ENCODE measurements around the gene UBTD1.

The UBTD1 gene

GRCh38 chr10:97577701-97578100, 79.0 kb downstream of the UBTD1 start:
- H3K9me3 ChIP-seq (ENCODE audit: insufficient read depth, low read length) = no peaks in the 10 kb centered on the region
- H3K4me2 ChIP-seq (ENCODE audit: low read depth, low read length, poor library complexity, severe bottlenecking) = no peak overlapping the region
- TF ChIP-seq EZH2phosphoT487 (conservative IDR thresholded peaks at IDR 0.05; ENCODE audit: low read length) (no peak), CTCF (IDR thresholded peaks at IDR 0.05; ENCODE audit: insufficient read depth, low read length, poor library complexity, severe bottlenecking) (no peak)
- no peak overlapping the region for H3K27ac ChIP-seq (ENCODE audit: low read depth, low read length)
- H2AFZ ChIP-seq (ENCODE audit: low read depth, low read length, severe bottlenecking) = no peak overlapping the region
- H3F3A ChIP-seq (ENCODE audit: insufficient read depth) = no peaks in the 10 kb centered on the region
- no peak overlapping the region for H3K4me3 ChIP-seq (ENCODE audit: insufficient read depth, low read length, poor library complexity, severe bottlenecking)
- no peaks in the 10 kb centered on the region for H3K27me3 ChIP-seq (ENCODE audit: low read length)
- no peak overlapping the region for H3K9ac ChIP-seq (ENCODE audit: low read length)
- no peaks in the 10 kb centered on the region for H3K79me2 ChIP-seq (ENCODE audit: insufficient read depth, low read length)
- no peaks in the 10 kb centered on the region for H3K9me2 ChIP-seq (replicated peaks; ENCODE audit: insufficient read depth, low read length)
- H3K36me3 ChIP-seq (ENCODE audit: low read length) = no peaks in the 10 kb centered on the region
- no peaks in the 10 kb centered on the region for H4K20me1 ChIP-seq (ENCODE audit: low read depth, low read length)

- Histone ChIP-seq H3F3A (ENCODE audit: insufficient read depth) (no peaks in the 10 kb centered on the region), H3K4me3 (ENCODE audit: insufficient read depth, low read length, poor library complexity, severe bottlenecking) (no peak overlapping the region), H3K79me2 (ENCODE audit: insufficient read depth, low read length) (no peaks in the 10 kb centered on the region), H3K9me3 (ENCODE audit: insufficient read depth, low read length) (no peaks in the 10 kb centered on the region), H3K9me2 (replicated peaks; ENCODE audit: insufficient read depth, low read length) (no peaks in the 10 kb centered on the region), H3K9ac (ENCODE audit: low read length) (no peak overlapping the region), H3K27me3 (ENCODE audit: low read length) (no peaks in the 10 kb centered on the region), H4K20me1 (ENCODE audit: low read depth, low read length) (no peaks in the 10 kb centered on the region), H3K4me2 (ENCODE audit: low read depth, low read length, poor library complexity, severe bottlenecking) (no peak overlapping the region), H2AFZ (ENCODE audit: low read depth, low read length, severe bottlenecking) (no peak overlapping the region), H3K27ac (ENCODE audit: low read depth, low read length) (no peak overlapping the region), H3K36me3 (ENCODE audit: low read length) (no peaks in the 10 kb centered on the region)
- TF ChIP-seq EZH2phosphoT487 (conservative IDR thresholded peaks at IDR 0.05; ENCODE audit: low read length) (no peak), CTCF (IDR thresholded peaks at IDR 0.05; ENCODE audit: insufficient read depth, low read length, poor library complexity, severe bottlenecking) (no peak)
Measured at GRCh38 chr10:97578171-97578844, 79.6 kb downstream of the UBTD1 start.

- no peaks in the 10 kb centered on the region for H3K9me2 ChIP-seq (replicated peaks; ENCODE audit: insufficient read depth, low read length)
- no peaks in the 10 kb centered on the region for H3K9me3 ChIP-seq (ENCODE audit: insufficient read depth, low read length)
- H3K4me3 ChIP-seq (ENCODE audit: insufficient read depth, low read length, poor library complexity, severe bottlenecking) = no peak overlapping the region
- no peaks in the 10 kb centered on the region for H3F3A ChIP-seq (ENCODE audit: insufficient read depth)
- H3K36me3 ChIP-seq (ENCODE audit: low read length) = no peaks in the 10 kb centered on the region
- no peak overlapping the region for H3K9ac ChIP-seq (ENCODE audit: low read length)
- no peaks in the 10 kb centered on the region for H3K27me3 ChIP-seq (ENCODE audit: low read length)
- no peaks in the 10 kb centered on the region for H3K79me2 ChIP-seq (ENCODE audit: insufficient read depth, low read length)
- H4K20me1 ChIP-seq (ENCODE audit: low read depth, low read length) = no peaks in the 10 kb centered on the region
- H2AFZ ChIP-seq (ENCODE audit: low read depth, low read length, severe bottlenecking) = no peak overlapping the region
- H3K4me2 ChIP-seq (ENCODE audit: low read depth, low read length, poor library complexity, severe bottlenecking) = no peak overlapping the region
- no peak overlapping the region for H3K27ac ChIP-seq (ENCODE audit: low read depth, low read length)
- TF ChIP-seq EZH2phosphoT487 (conservative IDR thresholded peaks at IDR 0.05; ENCODE audit: low read length) = no peak
- TF ChIP-seq CTCF (IDR thresholded peaks at IDR 0.05; ENCODE audit: insufficient read depth, low read length, poor library complexity, severe bottlenecking) = no peak
Measured at GRCh38 chr10:97580421-97581367, 82.0 kb downstream of the UBTD1 start.

All from SU-DHL-6 (cell line).